OCI-LY3 (cell line): ENCODE data around the gene EYS.
"Not testable (repeated sequence)": the region's sequence is repeated elsewhere in the genome, so short reads cannot be mapped to it uniquely, and the experiment has no call there.

ENCODE experiments used
- H2AFZ ChIP-seq: fragments of 200-600, 300-600 bp; shearing (Covaris generic); 2 replicates; pipeline ENCODE4 v1.6.0; 2014; ENCODE audit warnings: antibody characterized with exemption, low read depth, low read length
- H3K27ac ChIP-seq: fragments of 200-600, 300-600 bp; sonication (generic); 2 replicates; pipeline ENCODE4 v1.5.1; 2014; ENCODE audit warnings: mild to moderate bottlenecking, low read length, moderate library complexity, mixed read lengths
- H3K27me3 ChIP-seq: fragments of 200-600, 300-600 bp; sonication (generic); 2 replicates; pipeline ENCODE4 v1.6.1; 2014; ENCODE audit warnings: low read depth, low read length, mixed read lengths
- H3K36me3 ChIP-seq: fragments of 200-600, 300-600 bp; sonication (generic); replicated peaks from 2 replicates; pipeline ENCODE3; 2014; ENCODE audit warnings: low read depth, low read length, mixed read lengths
- H3K4me1 ChIP-seq: fragments of 300-600, 200-600 bp; sonication (generic); 2 replicates; pipeline ENCODE4 v1.6.1; 2014; ENCODE audit warnings: low read length, mixed read lengths
- H3K4me2 ChIP-seq: fragments of 200-600, 300-600 bp; sonication (generic); 2 replicates; pipeline ENCODE4 v1.6.1; 2014; ENCODE audit warnings: low read length, mixed read lengths
- H3K4me3 ChIP-seq: fragments of 300-600, 200-600 bp; sonication (generic); 2 replicates; pipeline ENCODE4 v1.5.1; 2014; ENCODE audit warnings: antibody characterized with exemption, mild to moderate bottlenecking, low read length, moderate library complexity
- H3K79me2 ChIP-seq: fragments of 300-600, 200-600 bp; shearing (Covaris generic); 2 replicates; pipeline ENCODE4 v1.6.1; 2014; ENCODE audit warnings: mild to moderate bottlenecking, low read length, mixed read lengths
- H3K9ac ChIP-seq: fragments of 300-600, 200-600 bp; shearing (Covaris generic); 2 replicates; pipeline ENCODE4 v1.6.0; 2014; ENCODE audit warnings: mild to moderate bottlenecking, low read length, moderate library complexity
- H3K9me3 ChIP-seq: fragments of 200-600, 300-600 bp; shearing (Covaris generic); 2 replicates; pipeline ENCODE4 v1.6.1; 2014; ENCODE audit warnings: low read length, mixed read lengths; ENCODE audit not compliant: insufficient read depth
- H4K20me1 ChIP-seq: fragments of 200-600, 300-600 bp; sonication (generic); 2 replicates; pipeline ENCODE4 v1.6.1; 2016; ENCODE audit warnings: low read length, mixed read lengths; ENCODE audit not compliant: insufficient read depth
- EZH2phosphoT487 ChIP-seq: fragments of 200-600 bp; shearing (Covaris generic); IDR thresholded peaks from 2 replicates; pipeline ENCODE4 v1.6.1; 2018; ENCODE audit warnings: antibody characterized with exemption, mixed run types, low read depth
- TF ChIP-seq, protein P1 (sequence below): fragments of 200-600, 300-600 bp; sonication (generic); IDR thresholded peaks from 2 replicates; pipeline ENCODE4 v1.5.1; 2014; ENCODE audit warnings: antibody characterized with exemption, low read length, low read depth

EYS gene

DNA sequence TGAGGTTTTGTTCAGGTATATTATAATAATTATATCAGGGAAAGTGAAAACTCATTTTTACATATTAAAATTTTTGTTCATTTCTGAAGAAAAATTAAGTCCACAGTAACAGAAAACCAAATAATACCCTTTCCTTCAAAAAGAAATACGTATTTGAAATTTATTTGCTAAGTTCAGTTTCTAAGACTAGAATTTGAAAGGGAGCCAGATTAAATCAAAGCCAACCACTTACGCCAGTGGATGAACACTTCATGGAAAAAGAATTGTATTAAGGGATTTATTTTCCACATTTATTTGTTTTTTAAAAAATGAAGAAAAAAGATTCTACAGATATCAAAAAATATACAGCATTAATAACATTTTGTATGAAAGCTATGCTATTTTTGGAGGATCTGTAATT, 654.4 kb downstream of the EYS start:
- no peak overlapping the region for H3K27ac ChIP-seq
- H3K79me2 ChIP-seq: no peaks in the 10 kb centered on the region
- H3K36me3 ChIP-seq: no peaks in the 10 kb centered on the region
- H3K4me2 ChIP-seq: no peak overlapping the region
- H4K20me1 ChIP-seq: no peaks in the 10 kb centered on the region
- no peak overlapping the region for H2AFZ ChIP-seq
- H3K4me3 ChIP-seq: no peak overlapping the region
- H3K9ac ChIP-seq: no peak overlapping the region
- no peaks in the 10 kb centered on the region for H3K4me1 ChIP-seq
- H3K27me3 ChIP-seq: no peaks in the 10 kb centered on the region
- H3K9me3 ChIP-seq: no peaks in the 10 kb centered on the region
- TF ChIP-seq EZH2phosphoT487: no peak
- TF ChIP-seq, protein P1, sequence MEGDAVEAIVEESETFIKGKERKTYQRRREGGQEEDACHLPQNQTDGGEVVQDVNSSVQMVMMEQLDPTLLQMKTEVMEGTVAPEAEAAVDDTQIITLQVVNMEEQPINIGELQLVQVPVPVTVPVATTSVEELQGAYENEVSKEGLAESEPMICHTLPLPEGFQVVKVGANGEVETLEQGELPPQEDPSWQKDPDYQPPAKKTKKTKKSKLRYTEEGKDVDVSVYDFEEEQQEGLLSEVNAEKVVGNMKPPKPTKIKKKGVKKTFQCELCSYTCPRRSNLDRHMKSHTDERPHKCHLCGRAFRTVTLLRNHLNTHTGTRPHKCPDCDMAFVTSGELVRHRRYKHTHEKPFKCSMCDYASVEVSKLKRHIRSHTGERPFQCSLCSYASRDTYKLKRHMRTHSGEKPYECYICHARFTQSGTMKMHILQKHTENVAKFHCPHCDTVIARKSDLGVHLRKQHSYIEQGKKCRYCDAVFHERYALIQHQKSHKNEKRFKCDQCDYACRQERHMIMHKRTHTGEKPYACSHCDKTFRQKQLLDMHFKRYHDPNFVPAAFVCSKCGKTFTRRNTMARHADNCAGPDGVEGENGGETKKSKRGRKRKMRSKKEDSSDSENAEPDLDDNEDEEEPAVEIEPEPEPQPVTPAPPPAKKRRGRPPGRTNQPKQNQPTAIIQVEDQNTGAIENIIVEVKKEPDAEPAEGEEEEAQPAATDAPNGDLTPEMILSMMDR: no peak

DNA sequence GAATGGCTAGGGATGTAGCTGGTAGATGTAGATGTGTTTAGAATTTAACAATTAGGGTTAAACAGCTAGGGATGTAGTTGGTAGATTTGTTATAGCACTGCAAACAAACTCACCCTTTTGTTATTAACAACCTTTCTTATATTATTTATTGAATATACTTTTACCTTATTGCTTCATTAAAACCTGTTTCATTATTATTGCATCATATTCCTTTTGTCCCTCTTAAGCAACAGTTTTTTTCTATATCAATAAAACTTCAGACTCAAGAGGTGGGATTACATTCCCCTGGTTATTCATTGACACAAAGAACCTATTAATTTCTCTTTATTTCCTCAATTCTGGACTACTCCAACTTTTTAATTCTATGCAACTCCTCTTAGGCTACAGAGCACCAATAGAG, 661.2 kb downstream of the EYS start:
- TF ChIP-seq EZH2phosphoT487: no peak
- Histone ChIP-seq H3K9ac (no peak overlapping the region), H3K9me3 (no peaks in the 10 kb centered on the region), H3K79me2 (no peaks in the 10 kb centered on the region), H4K20me1 (no peaks in the 10 kb centered on the region), H3K36me3 (no peaks in the 10 kb centered on the region), H3K27me3 (no peaks in the 10 kb centered on the region), H3K4me2 (no peak overlapping the region), H3K4me1 (peaks cover 5% of the 10 kb centered on the region; the same call in 1 of the 2 replicates), H2AFZ (no peak overlapping the region), H3K27ac (no peak overlapping the region), H3K4me3 (no peak overlapping the region)

- TF ChIP-seq, protein P1: no peak
- TF ChIP-seq EZH2phosphoT487: no peak
- Histone ChIP-seq H3K27me3 (no peaks in the 10 kb centered on the region), H3K4me3 (no peak overlapping the region), H3K9me3 (peaks cover 5% of the 10 kb centered on the region; the same call in 1 of the 2 replicates), H3K4me1 (no peaks in the 10 kb centered on the region), H3K27ac (no peak overlapping the region), H3K9ac (no peak overlapping the region), H3K79me2 (no peaks in the 10 kb centered on the region), H4K20me1 (no peaks in the 10 kb centered on the region), H2AFZ (no peak overlapping the region), H3K4me2 (no peak overlapping the region), H3K36me3 (no peaks in the 10 kb centered on the region)
Observed at GRCh38 chr6:65014006-65014405, 693.0 kb downstream of the EYS start.

- no peak overlapping the region for H3K4me3 ChIP-seq
- H3K4me1 ChIP-seq: no peaks in the 10 kb centered on the region
- H3K27ac ChIP-seq: no peak overlapping the region
- H3K79me2 ChIP-seq: no peaks in the 10 kb centered on the region
- TF ChIP-seq, protein P1: no peak
- no peak overlapping the region for H2AFZ ChIP-seq
- no peak overlapping the region for H3K9ac ChIP-seq
- H4K20me1 ChIP-seq: no peaks in the 10 kb centered on the region
- H3K27me3 ChIP-seq: no peaks in the 10 kb centered on the region
- H3K9me3 ChIP-seq: no peaks in the 10 kb centered on the region
- no peak overlapping the region for H3K4me2 ChIP-seq
- H3K36me3 ChIP-seq: no peaks in the 10 kb centered on the region
Observed at GRCh38 chr6:65006788-65007187, 700.2 kb downstream of the EYS start.

DNA sequence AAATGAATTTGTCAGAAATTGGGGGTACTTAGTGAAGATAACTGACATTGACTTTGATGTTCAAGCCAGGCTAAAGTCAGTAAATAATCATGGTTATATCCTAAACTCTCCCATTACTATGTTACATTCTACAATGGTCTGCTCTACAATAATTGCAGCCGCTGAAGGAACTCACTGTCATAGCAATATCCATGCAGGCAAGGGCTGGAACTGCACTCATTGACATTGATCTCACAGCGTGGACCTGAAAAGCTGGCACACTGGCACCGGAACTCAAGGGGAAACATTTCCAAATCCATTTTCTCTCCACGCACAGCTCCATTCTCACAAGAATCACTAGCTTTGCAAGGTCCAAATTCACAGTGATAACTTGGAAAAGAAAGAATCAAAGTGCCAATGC, 702.7 kb downstream of the EYS start:
- Histone ChIP-seq H3K36me3 (no peaks in the 10 kb centered on the region), H4K20me1 (no peaks in the 10 kb centered on the region), H3K79me2 (no peaks in the 10 kb centered on the region), H3K4me1 (no peaks in the 10 kb centered on the region), H3K27ac (no peak overlapping the region), H3K4me2 (no peak overlapping the region), H2AFZ (no peak overlapping the region), H3K9ac (no peak overlapping the region), H3K27me3 (no peaks in the 10 kb centered on the region), H3K4me3 (no peak overlapping the region), H3K9me3 (no peaks in the 10 kb centered on the region)
- TF ChIP-seq, protein P1: no peak
- no peak for TF ChIP-seq EZH2phosphoT487

DNA sequence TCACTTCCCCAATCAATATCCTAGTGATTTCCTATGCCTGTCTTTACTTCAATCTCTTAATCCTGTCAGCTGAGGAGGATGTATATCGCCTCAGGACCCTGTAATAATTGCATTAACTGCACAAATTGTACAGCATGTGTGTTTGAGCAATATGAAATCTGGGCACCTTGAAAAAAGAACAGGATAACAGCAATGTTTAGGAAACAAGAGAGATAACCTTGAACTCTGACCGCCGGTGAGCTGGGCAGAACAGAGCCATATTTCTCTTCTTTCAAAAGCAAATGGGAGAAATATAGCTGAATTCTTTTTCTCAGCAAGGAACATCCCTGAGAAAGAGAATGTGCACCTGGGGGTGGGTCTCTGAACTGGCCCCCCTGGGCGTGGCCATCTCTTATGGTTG, 704.1 kb downstream of the EYS start:
- not testable (repeated sequence) for H3K9ac ChIP-seq, H3K4me2 ChIP-seq, H3K27me3 ChIP-seq, H3K79me2 ChIP-seq, H4K20me1 ChIP-seq, H3K4me3 ChIP-seq, H3K27ac ChIP-seq, H3K4me1 ChIP-seq, H3K36me3 ChIP-seq, H2AFZ ChIP-seq, H3K9me3 ChIP-seq
